ENCODE measurements around the gene HOXD9.

HOXD9 gene

DNA sequence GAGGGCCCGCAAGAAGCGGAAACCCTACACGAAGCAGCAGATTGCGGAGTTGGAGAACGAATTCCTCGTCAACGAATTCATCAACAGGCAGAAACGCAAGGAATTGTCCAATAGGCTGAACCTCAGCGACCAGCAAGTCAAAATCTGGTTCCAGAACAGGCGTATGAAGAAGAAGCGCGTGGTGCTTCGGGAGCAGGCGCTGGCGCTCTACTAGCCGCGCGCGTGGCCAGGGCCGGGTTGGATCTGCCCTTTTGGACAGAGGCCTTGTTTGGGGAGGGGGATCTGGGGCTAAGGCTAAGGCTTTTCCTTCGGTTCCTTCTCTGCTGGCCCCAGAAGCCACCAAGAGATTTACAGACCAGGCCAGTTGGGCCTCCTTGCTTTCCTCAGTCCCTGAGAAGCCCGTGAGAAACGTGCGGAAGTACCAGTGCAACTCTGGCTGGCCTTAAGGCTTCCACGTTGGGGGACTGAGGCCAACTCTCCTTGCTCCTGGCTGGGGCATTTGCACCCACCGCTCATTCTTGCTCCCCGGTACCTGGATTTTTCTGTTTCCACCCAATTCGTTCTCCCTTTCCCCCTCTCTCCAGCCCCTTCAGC lies 21.9 kb upstream of the HOXD9 start:
- no peaks in the 10 kb centered on the region for H4K20me1 ChIP-seq (ENCODE audit: insufficient read depth, low read length)
- TF ChIP-seq EZH2phosphoT487 (IDR thresholded peaks at IDR 0.05; ENCODE audit: low read depth) (no peak), CTCF (IDR thresholded peaks at IDR 0.05; ENCODE audit: low read depth, low read length) (no peak)
- no peak overlapping the region for H3K4me2 ChIP-seq (ENCODE audit: low read length)
- H3K4me1 ChIP-seq (ENCODE audit: low read length), result peaks cover 13% of the 10 kb centered on the region
- no peaks in the 10 kb centered on the region for H3K9me3 ChIP-seq (ENCODE audit: insufficient read depth, low read length)
- no peaks in the 10 kb centered on the region for H3K27me3 ChIP-seq (ENCODE audit: low read depth, low read length)
- no peak overlapping the region for H3K4me3 ChIP-seq (ENCODE audit: low read length)
- no peak overlapping the region for H3K9ac ChIP-seq (ENCODE audit: low read length)
- no peaks in the 10 kb centered on the region for H3K79me2 ChIP-seq (ENCODE audit: low read length)
- no peak overlapping the region for H2AFZ ChIP-seq (ENCODE audit: low read depth, low read length)
- no peaks in the 10 kb centered on the region for H3K36me3 ChIP-seq (replicated peaks; ENCODE audit: low read depth, low read length)
- no peak overlapping the region for H3K27ac ChIP-seq (ENCODE audit: low read length)

DNA sequence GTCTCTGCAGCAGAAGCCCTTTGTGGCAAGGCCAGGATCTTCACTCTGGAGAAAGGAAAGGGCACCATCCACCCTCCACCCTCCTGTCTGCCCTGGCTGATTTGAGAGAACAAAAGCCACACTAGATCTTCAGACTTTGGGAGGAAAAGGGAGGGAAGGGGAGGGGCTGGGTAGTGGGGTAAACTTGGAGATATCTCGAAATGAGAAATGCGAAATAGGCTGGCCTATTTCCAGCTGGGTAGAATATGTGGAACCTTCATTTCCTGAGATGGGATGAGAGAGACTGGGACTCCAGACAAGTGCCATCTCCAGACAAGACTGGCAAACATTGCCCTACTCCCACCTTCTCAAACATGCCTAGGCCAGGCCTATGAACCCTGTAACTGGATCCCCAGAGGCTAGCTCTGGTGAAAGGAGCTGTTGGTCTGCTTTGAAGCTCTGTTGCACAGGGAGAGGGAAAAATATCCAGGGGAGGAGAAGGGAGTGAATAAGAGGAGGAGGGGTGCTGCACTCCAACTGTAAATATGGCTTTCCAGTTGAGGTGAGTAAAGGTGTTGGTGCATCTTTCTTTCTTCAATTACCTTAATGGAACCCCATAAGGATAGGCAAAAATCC lies 21.2 kb upstream of the HOXD9 start:
- H4K20me1 ChIP-seq (ENCODE audit: insufficient read depth, low read length), result no peaks in the 10 kb centered on the region
- TF ChIP-seq EZH2phosphoT487 (IDR thresholded peaks at IDR 0.05; ENCODE audit: low read depth) (no peak), CTCF (IDR thresholded peaks at IDR 0.05; ENCODE audit: low read depth, low read length) (no peak)
- H3K27me3 ChIP-seq (ENCODE audit: low read depth, low read length), result no peaks in the 10 kb centered on the region
- no peak overlapping the region for H3K4me2 ChIP-seq (ENCODE audit: low read length)
- H2AFZ ChIP-seq (ENCODE audit: low read depth, low read length), result no peak overlapping the region
- H3K36me3 ChIP-seq (replicated peaks; ENCODE audit: low read depth, low read length), result no peaks in the 10 kb centered on the region
- no peaks in the 10 kb centered on the region for H3K9me3 ChIP-seq (ENCODE audit: insufficient read depth, low read length)
- H3K4me1 ChIP-seq (ENCODE audit: low read length), result peaks cover 15% of the 10 kb centered on the region
- H3K27ac ChIP-seq (ENCODE audit: low read length), result no peak overlapping the region
- H3K4me3 ChIP-seq (ENCODE audit: low read length), result no peak overlapping the region
- H3K9ac ChIP-seq (ENCODE audit: low read length), result no peak overlapping the region
- H3K79me2 ChIP-seq (ENCODE audit: low read length), result no peaks in the 10 kb centered on the region

GRCh38 chr2:176101842-176102241 lies 20.7 kb upstream of the HOXD9 start:
- H2AFZ ChIP-seq (ENCODE audit: low read depth, low read length), result no peak overlapping the region
- no peaks in the 10 kb centered on the region for H3K79me2 ChIP-seq (ENCODE audit: low read length)
- H3K9me3 ChIP-seq (ENCODE audit: insufficient read depth, low read length), result no peaks in the 10 kb centered on the region
- TF ChIP-seq CTCF (IDR thresholded peaks at IDR 0.05; ENCODE audit: low read depth, low read length) (no peak), EZH2phosphoT487 (IDR thresholded peaks at IDR 0.05; ENCODE audit: low read depth) (no peak)
- H3K4me1 ChIP-seq (ENCODE audit: low read length), result peaks cover 16% of the 10 kb centered on the region
- no peaks in the 10 kb centered on the region for H3K27me3 ChIP-seq (ENCODE audit: low read depth, low read length)
- no peaks in the 10 kb centered on the region for H4K20me1 ChIP-seq (ENCODE audit: insufficient read depth, low read length)
- H3K9ac ChIP-seq (ENCODE audit: low read length), result no peak overlapping the region
- no peaks in the 10 kb centered on the region for H3K36me3 ChIP-seq (replicated peaks; ENCODE audit: low read depth, low read length)
- no peak overlapping the region for H3K27ac ChIP-seq (ENCODE audit: low read length)
- no peak overlapping the region for H3K4me2 ChIP-seq (ENCODE audit: low read length)
- H3K4me3 ChIP-seq (ENCODE audit: low read length), result no peak overlapping the region

GRCh38 chr2:176102309-176102866 lies 20.1 kb upstream of the HOXD9 start:
- H3K79me2 ChIP-seq (ENCODE audit: low read length), result no peaks in the 10 kb centered on the region
- no peak overlapping the region for H3K27ac ChIP-seq (ENCODE audit: low read length)
- no peaks in the 10 kb centered on the region for H4K20me1 ChIP-seq (ENCODE audit: insufficient read depth, low read length)
- H3K4me2 ChIP-seq (ENCODE audit: low read length), result no peak overlapping the region
- TF ChIP-seq CTCF (IDR thresholded peaks at IDR 0.05; ENCODE audit: low read depth, low read length), result no peak
- TF ChIP-seq EZH2phosphoT487 (IDR thresholded peaks at IDR 0.05; ENCODE audit: low read depth), result no peak
- H3K9ac ChIP-seq (ENCODE audit: low read length), result no peak overlapping the region
- no peaks in the 10 kb centered on the region for H3K9me3 ChIP-seq (ENCODE audit: insufficient read depth, low read length)
- H2AFZ ChIP-seq (ENCODE audit: low read depth, low read length), result no peak overlapping the region
- H3K27me3 ChIP-seq (ENCODE audit: low read depth, low read length), result no peaks in the 10 kb centered on the region
- no peak overlapping the region for H3K4me3 ChIP-seq (ENCODE audit: low read length)
- H3K4me1 ChIP-seq (ENCODE audit: low read length), result peaks cover 18% of the 10 kb centered on the region
- H3K36me3 ChIP-seq (replicated peaks; ENCODE audit: low read depth, low read length), result no peaks in the 10 kb centered on the region
